ENCODE measurements around the gene COL6A2.

Gene COL6A2

DNA sequence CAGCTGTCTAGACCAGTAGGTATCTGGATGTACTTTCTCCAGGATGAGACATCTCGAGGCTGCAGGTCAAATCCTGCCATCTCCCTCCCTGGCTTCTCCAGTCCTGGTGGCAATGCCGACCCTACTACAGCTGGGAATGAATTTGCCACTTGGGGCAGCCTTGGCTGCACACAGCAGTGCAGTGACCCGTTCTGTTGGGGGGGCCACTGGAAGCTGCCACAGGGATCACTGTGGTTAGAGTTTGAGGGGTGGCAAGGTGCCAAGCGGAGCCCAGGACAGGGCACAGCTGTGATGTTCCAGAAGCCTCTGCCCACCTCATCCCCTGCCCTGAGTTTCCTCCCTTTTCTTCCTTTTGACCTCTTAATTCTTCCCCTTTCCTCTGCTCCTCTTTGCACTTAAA, 17.1 kb downstream of the COL6A2 start:
- Histone ChIP-seq H3K36me3 (peaks cover 80 to 89% (median 82%) of the 10 kb centered on the region in 3 donors), H3K27ac (no peak overlapping the region), H3K4me3 (no peak overlapping the region), H3K9me3 (no peaks in the 10 kb centered on the region), H3K27me3 (no peaks in the 10 kb centered on the region), H3K4me1 (peaks cover 0 to 14% (median 14%) of the 10 kb centered on the region in 4 donors)
- DNase-seq: peak; percentile 18 to 61
- TF ChIP-seq, protein P1, sequence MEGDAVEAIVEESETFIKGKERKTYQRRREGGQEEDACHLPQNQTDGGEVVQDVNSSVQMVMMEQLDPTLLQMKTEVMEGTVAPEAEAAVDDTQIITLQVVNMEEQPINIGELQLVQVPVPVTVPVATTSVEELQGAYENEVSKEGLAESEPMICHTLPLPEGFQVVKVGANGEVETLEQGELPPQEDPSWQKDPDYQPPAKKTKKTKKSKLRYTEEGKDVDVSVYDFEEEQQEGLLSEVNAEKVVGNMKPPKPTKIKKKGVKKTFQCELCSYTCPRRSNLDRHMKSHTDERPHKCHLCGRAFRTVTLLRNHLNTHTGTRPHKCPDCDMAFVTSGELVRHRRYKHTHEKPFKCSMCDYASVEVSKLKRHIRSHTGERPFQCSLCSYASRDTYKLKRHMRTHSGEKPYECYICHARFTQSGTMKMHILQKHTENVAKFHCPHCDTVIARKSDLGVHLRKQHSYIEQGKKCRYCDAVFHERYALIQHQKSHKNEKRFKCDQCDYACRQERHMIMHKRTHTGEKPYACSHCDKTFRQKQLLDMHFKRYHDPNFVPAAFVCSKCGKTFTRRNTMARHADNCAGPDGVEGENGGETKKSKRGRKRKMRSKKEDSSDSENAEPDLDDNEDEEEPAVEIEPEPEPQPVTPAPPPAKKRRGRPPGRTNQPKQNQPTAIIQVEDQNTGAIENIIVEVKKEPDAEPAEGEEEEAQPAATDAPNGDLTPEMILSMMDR (IDR thresholded peaks at IDR 0.05): no peak
- intact Hi-C loops (cut with DNase I; ENCODE audit: low total_unique reads): loop anchor here (10.0 kb wide), 1 partner anchor 590 kb away; no protein-coding TSS in a partner anchor

DNA sequence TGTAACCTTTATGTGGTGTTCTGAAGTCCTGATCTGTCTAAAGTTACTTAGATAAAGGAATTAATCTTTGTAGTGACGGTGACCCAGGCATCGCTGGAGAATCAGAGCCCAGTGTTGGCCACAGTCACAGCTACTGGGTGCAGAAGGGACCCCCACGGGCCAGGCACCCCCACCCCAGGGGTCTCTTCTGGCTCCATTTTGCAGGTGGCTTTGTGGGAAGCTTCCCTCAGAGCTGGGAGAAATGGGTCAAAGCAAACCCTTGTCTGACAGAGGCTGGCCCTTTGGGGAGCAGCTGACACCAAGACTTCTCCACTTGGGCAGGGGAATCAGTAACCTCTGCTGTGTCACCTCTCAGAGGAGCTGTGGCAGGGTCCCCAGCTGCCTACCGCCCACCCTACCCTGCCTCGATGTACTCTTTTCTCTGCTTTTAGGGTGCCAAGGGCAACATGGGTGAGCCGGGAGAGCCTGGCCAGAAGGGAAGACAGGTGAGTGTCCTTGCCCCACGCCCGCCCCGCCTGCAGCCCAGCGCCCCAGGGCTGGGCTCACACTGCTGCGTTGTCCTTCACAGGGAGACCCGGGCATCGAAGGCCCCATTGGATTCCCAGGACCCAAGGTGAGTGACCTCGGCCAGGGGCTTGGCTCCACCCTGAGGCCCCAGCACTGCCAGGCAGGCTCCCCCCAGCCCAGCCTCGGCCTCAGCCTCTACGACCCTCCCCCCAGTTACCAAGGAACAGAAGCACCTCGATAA, 17.7 kb downstream of the COL6A2 start:
- peak; percentile 7 to 53 for DNase-seq
- H3K36me3 ChIP-seq: peaks cover 87 to 96% (median 89%) of the 10 kb centered on the region in 3 donors
- no peak overlapping the region for H3K4me3 ChIP-seq
- TF ChIP-seq, protein P1 (IDR thresholded peaks at IDR 0.05): no peak
- no peaks in the 10 kb centered on the region for H3K9me3 ChIP-seq
- H3K27ac ChIP-seq: peak overlapping the region in 1 of 2 donors; percentile 8
- intact Hi-C loops (cut with DNase I; ENCODE audit: low total_unique reads): loop anchor here (10.0 kb wide), 1 partner anchor 591 kb away; no protein-coding TSS in a partner anchor
- peaks cover 0 to 8% (median 7%) of the 10 kb centered on the region in 4 donors for H3K4me1 ChIP-seq
- H3K27me3 ChIP-seq: no peaks in the 10 kb centered on the region

DNA sequence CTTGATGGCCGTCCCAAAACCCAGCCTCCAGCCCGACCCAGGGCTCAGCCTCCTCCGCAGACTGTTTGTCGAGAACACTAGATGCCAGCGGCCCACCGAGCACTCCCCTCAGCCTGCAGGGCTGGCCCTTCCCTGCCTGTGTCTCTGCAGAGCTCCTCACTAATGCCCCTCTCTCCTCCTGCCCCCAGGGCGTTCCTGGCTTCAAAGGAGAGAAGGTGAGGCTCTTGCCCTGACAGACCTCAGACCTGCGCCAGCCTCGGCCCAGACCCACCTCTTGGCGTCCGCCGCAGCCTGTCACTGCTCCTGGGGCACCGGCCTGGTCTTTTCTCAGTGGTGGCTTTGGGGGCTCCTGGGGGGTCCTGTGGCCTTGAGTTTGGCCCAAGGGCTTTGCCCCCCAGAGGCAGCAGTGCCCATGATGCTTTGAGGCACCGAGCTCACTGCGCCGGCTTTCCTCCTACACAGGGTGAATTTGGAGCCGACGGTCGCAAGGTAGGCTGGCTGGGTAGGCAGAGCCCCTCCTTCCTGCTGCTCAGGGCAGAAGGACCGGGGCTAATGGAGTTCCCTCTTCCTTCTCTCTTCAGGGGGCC, 18.4 kb downstream of the COL6A2 start:
- Histone ChIP-seq H3K4me1 (peaks cover 0 to under 1% (median under 1%) of the 10 kb centered on the region in 4 donors), H3K9me3 (no peaks in the 10 kb centered on the region), H3K27me3 (no peaks in the 10 kb centered on the region), H3K27ac (peak overlapping the region in 1 of 2 donors; percentile 8), H3K36me3 (peaks cover 94 to 98% (median 95%) of the 10 kb centered on the region in 3 donors), H3K4me3 (no peak overlapping the region)
- peak; percentile 19 to 62 for DNase-seq
- TF ChIP-seq, protein P1 (IDR thresholded peaks at IDR 0.05): no peak
- intact Hi-C loops (cut with DNase I; ENCODE audit: low total_unique reads): loop anchor here (10.0 kb wide), 1 partner anchor 591 kb away; no protein-coding TSS in a partner anchor

DNA sequence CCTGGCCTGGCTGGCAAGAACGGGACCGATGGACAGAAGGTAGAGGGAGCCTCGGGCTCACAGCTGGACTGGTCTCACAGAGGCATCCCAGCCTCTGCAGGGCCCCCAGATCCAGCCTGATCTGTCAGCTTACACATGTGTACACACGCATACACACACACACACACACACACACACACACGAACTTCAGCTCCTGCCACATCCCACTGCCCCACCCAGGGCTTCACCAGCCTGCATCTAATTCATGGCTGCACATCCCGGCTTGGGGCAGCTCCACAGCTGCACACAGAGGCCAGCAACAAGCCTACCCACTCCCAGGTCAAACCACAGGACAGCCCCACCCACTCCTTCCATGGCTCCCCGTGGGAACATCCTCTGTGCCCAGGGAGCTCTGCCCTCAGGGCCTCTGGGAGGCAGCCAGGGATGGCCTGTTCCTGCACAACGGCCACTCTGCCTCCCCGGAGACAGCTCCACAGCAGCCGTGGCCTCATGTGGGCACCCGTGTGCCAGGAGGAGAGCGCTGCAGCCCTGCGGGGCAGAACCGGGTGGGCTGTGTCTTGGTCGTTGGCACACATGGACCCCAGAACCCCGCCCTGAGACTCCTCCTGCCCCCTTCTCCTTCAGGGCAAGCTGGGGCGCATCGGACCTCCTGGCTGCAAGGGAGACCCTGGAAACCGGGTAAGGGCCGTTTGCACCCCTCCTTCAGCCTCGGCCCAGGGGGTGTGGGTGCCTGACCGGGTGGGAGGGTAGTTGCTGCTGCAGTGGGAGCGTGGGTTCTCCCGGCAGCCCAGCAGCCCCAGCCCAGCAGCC, 19.1 kb downstream of the COL6A2 start:
- Histone ChIP-seq H3K9me3 (no peaks in the 10 kb centered on the region), H3K4me1 (no peaks in the 10 kb centered on the region), H3K27ac (peak overlapping the region in 1 of 2 donors; percentile 8), H3K36me3 (peaks cover 98 to 100% (median 100%) of the 10 kb centered on the region in 3 donors), H3K4me3 (no peak overlapping the region), H3K27me3 (no peaks in the 10 kb centered on the region)
- peak; percentile 19 to 64 for DNase-seq
- TF ChIP-seq, protein P1 (IDR thresholded peaks at IDR 0.05): no peak
- intact Hi-C loops (cut with DNase I; ENCODE audit: low total_unique reads): loop anchor here (10.0 kb wide), 1 partner anchor 592 kb away; no protein-coding TSS in a partner anchor

DNA sequence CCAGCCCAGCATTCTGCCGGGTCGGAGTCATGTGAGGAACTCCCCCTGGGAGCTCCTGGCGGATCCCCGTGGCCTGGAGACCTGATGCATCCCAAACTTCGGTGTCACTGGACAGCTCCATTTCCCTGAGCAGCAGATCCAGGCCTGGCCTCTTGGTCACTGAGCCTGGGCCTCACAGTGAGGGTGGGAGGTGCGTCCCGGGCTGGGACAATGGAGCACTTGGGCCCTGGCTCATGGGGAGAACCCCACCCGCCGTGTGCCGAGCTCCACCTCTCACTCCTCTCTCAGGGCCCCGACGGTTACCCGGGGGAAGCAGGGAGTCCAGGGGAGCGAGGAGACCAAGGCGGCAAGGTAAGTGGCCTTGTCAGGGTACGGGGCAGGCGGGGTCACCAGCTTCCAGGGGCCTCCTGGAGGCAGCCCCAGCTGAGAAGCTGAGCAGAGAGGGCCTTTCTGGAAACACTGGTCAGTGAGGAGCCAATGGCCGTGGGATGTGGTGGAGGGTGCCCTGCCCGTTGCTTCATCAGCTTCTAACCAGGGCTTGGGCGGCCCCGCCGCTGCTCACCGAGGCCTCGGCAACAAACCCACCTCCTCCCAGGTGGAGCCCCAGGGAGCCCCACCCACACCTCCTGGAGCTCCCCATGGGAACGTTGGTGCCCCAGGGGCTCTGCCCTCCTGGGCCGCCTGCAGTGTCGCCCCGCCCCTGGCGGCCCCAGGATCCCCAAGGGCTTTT, 19.8 kb downstream of the COL6A2 start:
- DNase-seq: no peak
- H3K36me3 ChIP-seq: peaks cover 98 to 100% (median 100%) of the 10 kb centered on the region in 3 donors
- H3K4me3 ChIP-seq: no peak overlapping the region
- TF ChIP-seq, protein P1 (IDR thresholded peaks at IDR 0.05): no peak
- no peaks in the 10 kb centered on the region for H3K27me3 ChIP-seq
- H3K27ac ChIP-seq: no peak overlapping the region
- no peaks in the 10 kb centered on the region for H3K4me1 ChIP-seq
- intact Hi-C loops (cut with DNase I; ENCODE audit: low total_unique reads): loop anchor here (10.0 kb wide), 1 partner anchor 593 kb away; no protein-coding TSS in a partner anchor
- no peaks in the 10 kb centered on the region for H3K9me3 ChIP-seq

Data from tibial artery (tissue), 4 donors.